ENCODE measurements around the gene RPRD1A. TPM values are rescaled to one million over a fixed set of nuclear protein-coding genes. Genes with fewer than 3 reads are reported as not detected.

Gene RPRD1A
- total and polyA plus RNA-seq, 9 of the 15 experiments (the other 6 are each of a cell fraction or from before 2014, with no cell fraction given) = 30.2 to 142 (median 66.0) TPM

DNA sequence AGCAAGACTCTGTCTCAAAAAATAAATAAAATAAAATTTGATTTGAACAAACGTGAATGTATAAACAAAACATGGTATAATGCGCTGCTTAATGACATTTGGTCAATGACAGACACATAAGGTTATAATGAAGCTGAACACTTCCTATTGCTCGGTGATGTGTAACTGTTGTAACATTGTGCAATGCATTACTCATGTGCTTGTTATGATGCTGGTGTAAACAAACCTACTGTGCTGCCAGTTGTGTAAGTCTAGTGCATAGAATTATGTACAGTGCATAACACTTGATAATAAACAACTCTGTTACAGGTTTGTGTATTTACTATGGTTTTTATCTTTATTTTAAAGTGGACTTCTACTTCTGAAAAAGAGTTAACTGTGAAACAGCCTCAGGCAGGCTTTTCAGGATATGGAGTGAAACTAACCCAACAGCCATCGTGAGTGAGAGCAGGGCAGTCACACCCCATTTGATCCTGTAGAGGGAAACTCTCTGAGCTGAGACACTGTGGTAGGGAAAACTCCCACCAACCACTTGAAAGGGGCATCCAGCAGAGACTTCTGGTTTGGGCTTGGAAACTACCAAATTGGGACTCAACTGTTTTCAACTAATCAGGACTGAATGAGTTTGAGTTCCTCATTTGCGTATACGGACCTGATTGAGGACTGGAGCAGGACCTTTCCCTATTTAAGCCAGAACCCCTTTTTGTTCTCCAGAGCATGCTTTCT lies 8.7 kb upstream of the RPRD1A start:
- Histone ChIP-seq H3K4me3 (no peak overlapping the region), H3K4me2 (ENCODE audit: insufficient read depth, low read length) (no peak overlapping the region; the same call in 1 of the 2 replicates)
- CTCF ChIA-PET (ENCODE audit: low intra/inter-chr PET ratio) = no interaction called here
- peak; percentile 26 for TF ChIP-seq ETV1 (tag; conservative IDR thresholded peaks at IDR 0.05; ENCODE audit: low read depth)
- no peak for TF ChIP-seq HDGF (IDR thresholded peaks at IDR 0.05)
- TF ChIP-seq COPS2 (conservative IDR thresholded peaks at IDR 0.05) = no peak
- TF ChIP-seq CHCHD3 (CRISPR knock-in tag; IDR thresholded peaks at IDR 0.05) = no peak
- no peak for TF ChIP-seq CBX3 (IDR thresholded peaks at IDR 0.05; ENCODE audit: borderline replicate concordance in 1 of 2, low read length in 2 of 2)
- TF ChIP-seq RAD51 (IDR thresholded peaks at IDR 0.05; ENCODE audit: borderline replicate concordance, low read depth) = no peak
- no peak for TF ChIP-seq ARID2 (IDR thresholded peaks at IDR 0.05)
- no peak for TF ChIP-seq C11orf30 (IDR thresholded peaks at IDR 0.05; ENCODE audit: low read depth)
- no peak for TF ChIP-seq ZNF24 (IDR thresholded peaks at IDR 0.05)
- TF ChIP-seq SMAD4 (CRISPR knock-in tag; conservative IDR thresholded peaks at IDR 0.05) = 0 out of 2 replicates have a peak, but pooled peaks have one; percentile 22
- no peak for TF ChIP-seq ZNF79 (CRISPR knock-in tag; IDR thresholded peaks at IDR 0.05; ENCODE audit: low read depth)
- TF ChIP-seq, protein P1, sequence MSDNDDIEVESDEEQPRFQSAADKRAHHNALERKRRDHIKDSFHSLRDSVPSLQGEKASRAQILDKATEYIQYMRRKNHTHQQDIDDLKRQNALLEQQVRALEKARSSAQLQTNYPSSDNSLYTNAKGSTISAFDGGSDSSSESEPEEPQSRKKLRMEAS (CRISPR knock-in tag; IDR thresholded peaks at IDR 0.05) = no peak
- TF ChIP-seq SPI1 (IDR thresholded peaks at IDR 0.05; ENCODE audit: borderline replicate concordance, low read depth, low read length) = peak; percentile 57; the same call in 1 of the 2 replicates
- TF ChIP-seq, protein P2, sequence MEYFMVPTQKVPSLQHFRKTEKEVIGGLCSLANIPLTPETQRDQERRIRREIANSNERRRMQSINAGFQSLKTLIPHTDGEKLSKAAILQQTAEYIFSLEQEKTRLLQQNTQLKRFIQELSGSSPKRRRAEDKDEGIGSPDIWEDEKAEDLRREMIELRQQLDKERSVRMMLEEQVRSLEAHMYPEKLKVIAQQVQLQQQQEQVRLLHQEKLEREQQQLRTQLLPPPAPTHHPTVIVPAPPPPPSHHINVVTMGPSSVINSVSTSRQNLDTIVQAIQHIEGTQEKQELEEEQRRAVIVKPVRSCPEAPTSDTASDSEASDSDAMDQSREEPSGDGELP (CRISPR knock-in tag; IDR thresholded peaks at IDR 0.05; ENCODE audit: borderline replicate concordance) = no peak
- no peak for TF ChIP-seq HMG20A (CRISPR knock-in tag; conservative IDR thresholded peaks at IDR 0.05)
- TF ChIP-seq NCOA4 (IDR thresholded peaks at IDR 0.05; ENCODE audit: partially characterized antibody) = no peak
- TF ChIP-seq, protein P3, sequence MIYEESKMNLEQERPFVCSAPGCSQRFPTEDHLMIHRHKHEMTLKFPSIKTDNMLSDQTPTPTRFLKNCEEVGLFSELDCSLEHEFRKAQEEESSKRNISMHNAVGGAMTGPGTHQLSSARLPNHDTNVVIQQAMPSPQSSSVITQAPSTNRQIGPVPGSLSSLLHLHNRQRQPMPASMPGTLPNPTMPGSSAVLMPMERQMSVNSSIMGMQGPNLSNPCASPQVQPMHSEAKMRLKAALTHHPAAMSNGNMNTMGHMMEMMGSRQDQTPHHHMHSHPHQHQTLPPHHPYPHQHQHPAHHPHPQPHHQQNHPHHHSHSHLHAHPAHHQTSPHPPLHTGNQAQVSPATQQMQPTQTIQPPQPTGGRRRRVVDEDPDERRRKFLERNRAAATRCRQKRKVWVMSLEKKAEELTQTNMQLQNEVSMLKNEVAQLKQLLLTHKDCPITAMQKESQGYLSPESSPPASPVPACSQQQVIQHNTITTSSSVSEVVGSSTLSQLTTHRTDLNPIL (CRISPR knock-in tag; IDR thresholded peaks at IDR 0.05) = no peak
- TF ChIP-seq, protein P4, sequence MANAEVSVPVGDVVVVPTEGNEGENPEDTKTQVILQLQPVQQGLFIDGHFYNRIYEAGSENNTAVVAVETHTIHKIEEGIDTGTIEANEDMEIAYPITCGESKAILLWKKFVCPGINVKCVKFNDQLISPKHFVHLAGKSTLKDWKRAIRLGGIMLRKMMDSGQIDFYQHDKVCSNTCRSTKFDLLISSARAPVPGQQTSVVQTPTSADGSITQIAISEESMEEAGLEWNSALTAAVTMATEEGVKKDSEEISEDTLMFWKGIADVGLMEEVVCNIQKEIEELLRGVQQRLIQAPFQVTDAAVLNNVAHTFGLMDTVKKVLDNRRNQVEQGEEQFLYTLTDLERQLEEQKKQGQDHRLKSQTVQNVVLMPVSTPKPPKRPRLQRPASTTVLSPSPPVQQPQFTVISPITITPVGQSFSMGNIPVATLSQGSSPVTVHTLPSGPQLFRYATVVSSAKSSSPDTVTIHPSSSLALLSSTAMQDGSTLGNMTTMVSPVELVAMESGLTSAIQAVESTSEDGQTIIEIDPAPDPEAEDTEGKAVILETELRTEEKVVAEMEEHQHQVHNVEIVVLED (CRISPR knock-in tag; IDR thresholded peaks at IDR 0.05) = no peak
- TF ChIP-seq ARID1B (IDR thresholded peaks at IDR 0.05) = peak; percentile 17; the same call in 1 of the 2 replicates

More for the DNA sequence above, 8.7 kb upstream of the RPRD1A start:
- peak; percentile 75 for ATAC-seq
- Histone ChIP-seq H3K36me3 (ENCODE audit: control insufficient read depth, insufficient read depth, low read length) (no peaks in the 10 kb centered on the region), H3K9me1 (ENCODE audit: control insufficient read depth, insufficient read depth, low read length) (no peaks in the 10 kb centered on the region), H3K27me3 (ENCODE audit: control insufficient read depth in 2 of 2, insufficient read depth in 2 of 2, low read length in 2 of 2) (peaks cover 2 to 4% of the 10 kb centered on the region in 2 experiments; a peak in 1 of 5 replicates), H3K27ac (ENCODE audit: extremely low read depth, low read depth, low read length) (no peak overlapping the region), H3K9ac (ENCODE audit: insufficient read depth in 1 of 2, low read depth in 2 of 2, low read length in 2 of 2) (no peak overlapping the region), H4K20me1 (replicated peaks; ENCODE audit: control insufficient read depth, insufficient read depth, low read length) (no peaks in the 10 kb centered on the region), H3K4me1 (replicated peaks in 1 of 2; ENCODE audit: control insufficient read depth in 2 of 2, insufficient read depth in 2 of 2, low read length in 2 of 2) (peaks cover 0 to 10% of the 10 kb centered on the region in 2 experiments; a peak in 3 of 5 replicates), H3K79me2 (ENCODE audit: control insufficient read depth, insufficient read depth, low read length) (no peaks in the 10 kb centered on the region), H3K9me3 (replicated peaks; ENCODE audit: control insufficient read depth, insufficient read depth, low read depth, low read length) (no peaks in the 10 kb centered on the region; the same call in 1 of the 2 replicates), H2AFZ (ENCODE audit: low read depth, low read length) (peak overlapping the region; percentile 69)
- no peak for FAIRE-seq
- POLR2A ChIA-PET = interaction anchor here (1.0 kb wide), 1 partner anchor 53 kb away, joined by 3 read pairs; the partner anchor contains the start of gene SLC39A6
- BruUV-seq (replicated peaks) = no TSS peak
- intact Hi-C loops (cut with micrococcal nuclease) (no loop called here), in situ Hi-C loops (cut with MboI) (no loop called here)
- 41% methylated on average over 6 of the region's 6 CpGs for WGBS (ENCODE audit: insufficient coverage, low coverage, missing lambda C conversion rate)
- DNase-seq (ENCODE audit: extremely low read depth in 1 of 4, low spot score in 3 of 4) = no peak
